HL-60 (cell line): ENCODE measurements around the gene C10orf143.

ENCODE experiments used
- GABPA ChIP-seq: IDR thresholded peaks from 2 replicates; pipeline ENCODE4 v1.6.1; 2012; ENCODE audit warnings: low read depth
- POLR2AphosphoS5 ChIP-seq: IDR thresholded peaks from 2 replicates; pipeline ENCODE4 v1.6.1; 2012; ENCODE audit warnings: low read depth
- TF ChIP-seq, protein P1 (sequence below): IDR thresholded peaks from one replicate; pipeline ENCODE4 v1.5.1; 2011; ENCODE audit warnings: low read length, control low read depth, inconsistent platforms; ENCODE audit not compliant: insufficient read depth
- TF ChIP-seq, protein P2 (sequence below): IDR thresholded peaks from 2 replicates; pipeline ENCODE4 v1.6.1; 2012; ENCODE audit warnings: low read depth; ENCODE audit not compliant: insufficient replicate concordance

DNA sequence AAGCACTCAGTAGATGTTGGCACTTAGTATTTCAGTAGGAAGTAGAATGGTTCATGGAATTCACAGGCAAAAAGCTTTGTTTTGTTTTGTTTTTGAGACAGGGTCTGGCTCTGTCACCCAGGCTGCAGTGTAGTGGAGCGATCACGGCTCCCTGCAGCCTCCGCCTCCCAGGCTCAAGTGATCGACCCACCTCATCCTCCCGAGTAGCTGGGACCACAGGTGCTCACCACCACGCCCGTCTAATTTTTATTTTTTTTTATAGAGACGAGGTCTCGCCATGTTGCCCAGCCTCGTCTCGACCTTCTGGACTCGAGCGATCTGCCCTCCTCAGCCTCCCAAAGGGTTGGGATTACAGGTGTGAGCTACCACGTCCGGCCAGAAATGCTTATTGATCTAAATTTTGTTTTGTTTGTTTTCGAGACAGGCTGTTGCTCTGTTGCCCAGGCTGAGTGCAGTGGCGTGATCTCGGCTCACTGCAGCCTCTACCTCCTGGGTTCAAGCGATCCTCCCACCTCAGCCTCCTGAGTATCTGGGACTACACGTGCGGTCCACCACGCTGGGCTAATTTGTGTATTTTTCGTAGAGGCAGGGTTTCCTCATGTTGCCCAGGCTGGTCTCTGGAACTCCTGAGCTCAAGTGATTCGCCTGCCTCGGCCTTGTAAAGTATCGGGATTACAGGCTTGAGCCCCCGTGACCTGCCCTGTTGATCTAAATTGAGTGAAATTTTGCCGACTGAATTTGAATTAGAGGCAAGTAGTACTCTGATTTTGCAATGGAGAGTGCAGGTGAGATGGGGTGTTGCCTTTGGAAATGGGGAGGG is 27.2 kb upstream of the C10orf143 start:
- TF ChIP-seq, protein P1, sequence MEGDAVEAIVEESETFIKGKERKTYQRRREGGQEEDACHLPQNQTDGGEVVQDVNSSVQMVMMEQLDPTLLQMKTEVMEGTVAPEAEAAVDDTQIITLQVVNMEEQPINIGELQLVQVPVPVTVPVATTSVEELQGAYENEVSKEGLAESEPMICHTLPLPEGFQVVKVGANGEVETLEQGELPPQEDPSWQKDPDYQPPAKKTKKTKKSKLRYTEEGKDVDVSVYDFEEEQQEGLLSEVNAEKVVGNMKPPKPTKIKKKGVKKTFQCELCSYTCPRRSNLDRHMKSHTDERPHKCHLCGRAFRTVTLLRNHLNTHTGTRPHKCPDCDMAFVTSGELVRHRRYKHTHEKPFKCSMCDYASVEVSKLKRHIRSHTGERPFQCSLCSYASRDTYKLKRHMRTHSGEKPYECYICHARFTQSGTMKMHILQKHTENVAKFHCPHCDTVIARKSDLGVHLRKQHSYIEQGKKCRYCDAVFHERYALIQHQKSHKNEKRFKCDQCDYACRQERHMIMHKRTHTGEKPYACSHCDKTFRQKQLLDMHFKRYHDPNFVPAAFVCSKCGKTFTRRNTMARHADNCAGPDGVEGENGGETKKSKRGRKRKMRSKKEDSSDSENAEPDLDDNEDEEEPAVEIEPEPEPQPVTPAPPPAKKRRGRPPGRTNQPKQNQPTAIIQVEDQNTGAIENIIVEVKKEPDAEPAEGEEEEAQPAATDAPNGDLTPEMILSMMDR: no peak
- TF ChIP-seq, protein P2, sequence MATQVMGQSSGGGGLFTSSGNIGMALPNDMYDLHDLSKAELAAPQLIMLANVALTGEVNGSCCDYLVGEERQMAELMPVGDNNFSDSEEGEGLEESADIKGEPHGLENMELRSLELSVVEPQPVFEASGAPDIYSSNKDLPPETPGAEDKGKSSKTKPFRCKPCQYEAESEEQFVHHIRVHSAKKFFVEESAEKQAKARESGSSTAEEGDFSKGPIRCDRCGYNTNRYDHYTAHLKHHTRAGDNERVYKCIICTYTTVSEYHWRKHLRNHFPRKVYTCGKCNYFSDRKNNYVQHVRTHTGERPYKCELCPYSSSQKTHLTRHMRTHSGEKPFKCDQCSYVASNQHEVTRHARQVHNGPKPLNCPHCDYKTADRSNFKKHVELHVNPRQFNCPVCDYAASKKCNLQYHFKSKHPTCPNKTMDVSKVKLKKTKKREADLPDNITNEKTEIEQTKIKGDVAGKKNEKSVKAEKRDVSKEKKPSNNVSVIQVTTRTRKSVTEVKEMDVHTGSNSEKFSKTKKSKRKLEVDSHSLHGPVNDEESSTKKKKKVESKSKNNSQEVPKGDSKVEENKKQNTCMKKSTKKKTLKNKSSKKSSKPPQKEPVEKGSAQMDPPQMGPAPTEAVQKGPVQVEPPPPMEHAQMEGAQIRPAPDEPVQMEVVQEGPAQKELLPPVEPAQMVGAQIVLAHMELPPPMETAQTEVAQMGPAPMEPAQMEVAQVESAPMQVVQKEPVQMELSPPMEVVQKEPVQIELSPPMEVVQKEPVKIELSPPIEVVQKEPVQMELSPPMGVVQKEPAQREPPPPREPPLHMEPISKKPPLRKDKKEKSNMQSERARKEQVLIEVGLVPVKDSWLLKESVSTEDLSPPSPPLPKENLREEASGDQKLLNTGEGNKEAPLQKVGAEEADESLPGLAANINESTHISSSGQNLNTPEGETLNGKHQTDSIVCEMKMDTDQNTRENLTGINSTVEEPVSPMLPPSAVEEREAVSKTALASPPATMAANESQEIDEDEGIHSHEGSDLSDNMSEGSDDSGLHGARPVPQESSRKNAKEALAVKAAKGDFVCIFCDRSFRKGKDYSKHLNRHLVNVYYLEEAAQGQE: no peak
- no peak for TF ChIP-seq GABPA
- no peak for TF ChIP-seq POLR2AphosphoS5
